ENCODE measurements around the gene KIF1A.

GRCh38 chr2:240792629-240793312, 27.2 kb downstream of the KIF1A start:
- TF ChIP-seq, protein P1, sequence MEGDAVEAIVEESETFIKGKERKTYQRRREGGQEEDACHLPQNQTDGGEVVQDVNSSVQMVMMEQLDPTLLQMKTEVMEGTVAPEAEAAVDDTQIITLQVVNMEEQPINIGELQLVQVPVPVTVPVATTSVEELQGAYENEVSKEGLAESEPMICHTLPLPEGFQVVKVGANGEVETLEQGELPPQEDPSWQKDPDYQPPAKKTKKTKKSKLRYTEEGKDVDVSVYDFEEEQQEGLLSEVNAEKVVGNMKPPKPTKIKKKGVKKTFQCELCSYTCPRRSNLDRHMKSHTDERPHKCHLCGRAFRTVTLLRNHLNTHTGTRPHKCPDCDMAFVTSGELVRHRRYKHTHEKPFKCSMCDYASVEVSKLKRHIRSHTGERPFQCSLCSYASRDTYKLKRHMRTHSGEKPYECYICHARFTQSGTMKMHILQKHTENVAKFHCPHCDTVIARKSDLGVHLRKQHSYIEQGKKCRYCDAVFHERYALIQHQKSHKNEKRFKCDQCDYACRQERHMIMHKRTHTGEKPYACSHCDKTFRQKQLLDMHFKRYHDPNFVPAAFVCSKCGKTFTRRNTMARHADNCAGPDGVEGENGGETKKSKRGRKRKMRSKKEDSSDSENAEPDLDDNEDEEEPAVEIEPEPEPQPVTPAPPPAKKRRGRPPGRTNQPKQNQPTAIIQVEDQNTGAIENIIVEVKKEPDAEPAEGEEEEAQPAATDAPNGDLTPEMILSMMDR (IDR thresholded peaks at IDR 0.05; ENCODE audit: low read length) = no peak
- no peak for TF ChIP-seq EZH2 (IDR thresholded peaks at IDR 0.05; ENCODE audit: borderline replicate concordance, low read length)

All from OCI-LY1 (cell line).